Measurements from ENCODE around the gene OPTN. TPM values are rescaled to one million over a fixed set of nuclear protein-coding genes. Genes with fewer than 3 reads are reported as not detected.

OPTN gene
- total RNA-seq, 2 experiments from 2014 or later = 32.0 to 33.0 TPM

- ChIA-PET CTCF (no interaction called here), POLR2A (no interaction called here)
- H3K4me3 Mint-ChIP-seq = no peak overlapping the region
- no peak for ATAC-seq
- intact Hi-C loops (cut with micrococcal nuclease) = no loop called here
- no peaks in the 10 kb centered on the region for H3K4me1 Mint-ChIP-seq (ENCODE audit: low read depth)
- peaks cover 9% of the 10 kb centered on the region for H3K27me3 Mint-ChIP-seq
- no peak for TF ChIP-seq CTCF (IDR thresholded peaks at IDR 0.05)
- no peaks in the 10 kb centered on the region for H3K36me3 Mint-ChIP-seq (ENCODE audit: low read depth)
- no peak for DNase-seq
- no peak overlapping the region for H3K27ac Mint-ChIP-seq
- H3K9me3 Mint-ChIP-seq = no peaks in the 10 kb centered on the region
Observed at GRCh38 chr10:13068484-13068883, 31.5 kb upstream of the OPTN start.

DNA sequence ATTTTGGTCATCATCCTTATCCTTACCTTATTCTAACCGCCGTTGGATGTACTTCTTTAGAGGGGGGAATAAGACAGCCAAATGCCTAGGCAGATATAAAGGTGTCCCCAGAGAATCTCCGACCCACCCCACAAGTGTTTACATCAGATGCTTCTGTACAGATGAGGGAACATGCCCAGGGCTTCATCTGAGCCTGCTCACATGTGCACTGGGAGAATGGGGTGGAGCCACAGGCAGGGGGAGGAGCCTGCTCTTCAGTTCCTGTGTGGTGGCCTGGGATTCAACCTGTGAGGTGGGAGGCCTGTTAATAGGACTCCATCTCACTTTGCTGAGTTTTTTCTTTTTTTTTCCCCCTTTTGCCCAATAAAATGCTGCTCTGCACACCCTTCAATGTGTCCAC is 27.6 kb upstream of the OPTN start:
- H3K4me1 Mint-ChIP-seq (ENCODE audit: low read depth) = no peaks in the 10 kb centered on the region
- DNase-seq = peak; percentile 12
- CTCF ChIA-PET = no interaction called here
- H3K27me3 Mint-ChIP-seq = peaks cover 17% of the 10 kb centered on the region
- ATAC-seq = no peak
- no peak overlapping the region for H3K27ac Mint-ChIP-seq
- H3K36me3 Mint-ChIP-seq (ENCODE audit: low read depth) = no peaks in the 10 kb centered on the region
- intact Hi-C loops (cut with micrococcal nuclease) = loop anchor here (5.0 to 10.0 kb wide), 2 partner anchors 165 to 358 kb away; no protein-coding TSS in a partner anchor
- no peaks in the 10 kb centered on the region for H3K9me3 Mint-ChIP-seq
- no peak for TF ChIP-seq CTCF (IDR thresholded peaks at IDR 0.05)
- POLR2A ChIA-PET = no interaction called here
- no peak overlapping the region for H3K4me3 Mint-ChIP-seq

DNA sequence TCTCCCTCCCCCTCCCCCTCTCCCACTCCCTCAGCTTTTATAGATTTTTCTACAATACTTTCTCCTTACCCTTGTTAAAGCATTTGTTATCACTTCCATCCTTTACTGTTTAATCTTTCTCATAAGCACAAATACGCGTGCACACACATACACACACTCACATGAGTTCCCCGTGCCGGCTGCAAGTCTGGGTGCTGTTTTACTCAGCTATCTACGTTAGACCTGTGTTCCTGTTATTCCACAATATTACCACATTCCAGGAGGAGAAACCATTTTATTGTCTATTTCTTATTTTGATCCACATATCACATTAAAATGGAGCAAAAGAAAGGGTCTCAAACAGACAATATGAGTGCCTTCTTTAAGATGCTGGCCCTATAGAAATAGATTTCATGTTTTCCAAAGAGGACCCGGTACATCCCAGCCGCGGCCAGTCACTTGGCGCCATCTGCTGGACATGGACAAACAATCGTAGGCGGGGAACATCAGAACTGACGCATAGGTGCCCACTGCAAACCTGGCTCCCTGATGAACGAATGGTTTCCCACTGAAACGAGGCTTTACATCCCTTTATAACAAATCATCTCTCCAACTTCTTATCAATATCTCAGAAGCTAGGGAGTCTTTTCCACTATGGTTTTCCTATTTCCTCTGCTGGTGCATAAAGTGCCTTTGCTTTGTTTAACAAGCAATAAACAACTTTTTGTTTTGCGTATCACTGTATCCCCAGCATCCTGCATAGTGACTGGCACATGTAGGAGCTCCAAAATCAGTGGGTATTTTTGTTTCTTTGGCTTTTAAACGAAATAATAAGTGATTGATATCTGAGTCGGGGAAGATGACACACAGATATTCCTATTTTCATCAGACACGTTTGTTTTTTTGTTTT is 25.2 kb upstream of the OPTN start:
- H3K4me3 Mint-ChIP-seq = no peak overlapping the region
- peak; percentile 76 for DNase-seq
- CTCF ChIA-PET = interaction anchor here (0.6 to 2.8 kb wide), 14 partner anchors 8 to 860 kb away, joined by 3 to 17 read pairs (median 4); no protein-coding TSS in a partner anchor
- intact Hi-C loops (cut with micrococcal nuclease) = loop anchor here (5.0 to 10.0 kb wide), 2 partner anchors 168 to 360 kb away; no protein-coding TSS in a partner anchor
- peaks cover 12% of the 10 kb centered on the region for H3K27me3 Mint-ChIP-seq
- TF ChIP-seq CTCF (IDR thresholded peaks at IDR 0.05) = peak; percentile 83
- H3K27ac Mint-ChIP-seq = no peak overlapping the region
- H3K36me3 Mint-ChIP-seq (ENCODE audit: low read depth) = no peaks in the 10 kb centered on the region
- no peaks in the 10 kb centered on the region for H3K4me1 Mint-ChIP-seq (ENCODE audit: low read depth)
- peak; percentile 69 for ATAC-seq
- POLR2A ChIA-PET = no interaction called here
- peaks cover 12% of the 10 kb centered on the region for H3K9me3 Mint-ChIP-seq

DNA sequence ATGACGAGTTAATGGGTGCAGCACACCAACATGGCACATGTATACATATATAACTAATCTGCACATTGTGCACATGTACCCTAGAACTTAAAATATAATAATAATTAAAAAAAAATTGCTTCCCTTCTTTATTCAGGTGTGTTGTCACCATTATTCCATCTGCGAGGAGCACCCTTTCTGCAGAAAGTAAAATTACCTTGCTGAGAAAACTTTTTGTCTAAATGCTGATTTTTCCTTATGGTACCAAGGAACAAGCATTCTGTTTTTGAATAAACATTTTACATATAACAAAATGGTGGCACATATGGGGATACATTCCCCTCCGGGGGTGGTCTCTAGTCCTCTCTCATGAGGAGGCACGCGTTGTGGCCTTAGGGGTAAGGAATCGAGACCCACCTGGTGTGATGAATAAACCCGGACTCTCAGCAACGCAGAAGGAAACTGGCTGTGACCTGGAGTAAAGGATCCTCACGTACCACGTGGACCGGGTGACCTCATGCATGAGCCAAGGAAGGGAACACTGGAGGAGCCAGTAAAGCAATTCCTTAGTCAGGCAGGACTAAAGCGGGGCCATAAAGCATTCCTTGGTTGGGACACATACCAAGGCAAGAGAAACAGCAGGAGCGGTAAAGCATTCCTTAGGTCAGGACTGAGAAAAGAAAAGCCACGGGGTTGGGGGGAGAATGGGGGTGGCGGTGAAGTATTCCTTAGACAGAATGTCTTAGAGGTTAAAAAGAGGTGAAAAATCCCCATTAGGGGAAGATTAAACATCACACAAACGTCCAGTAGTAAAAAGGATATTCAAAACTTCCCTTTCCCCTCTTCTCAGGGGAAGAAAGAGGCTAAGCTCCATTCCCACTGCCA is 20.8 kb upstream of the OPTN start:
- POLR2A ChIA-PET = no interaction called here
- CTCF ChIA-PET = no interaction called here
- TF ChIP-seq CTCF (IDR thresholded peaks at IDR 0.05) = no peak
- H3K27ac Mint-ChIP-seq = no peak overlapping the region
- no peaks in the 10 kb centered on the region for H3K4me1 Mint-ChIP-seq (ENCODE audit: low read depth)
- no peak for DNase-seq
- ATAC-seq = no peak
- H3K4me3 Mint-ChIP-seq = no peak overlapping the region
- H3K27me3 Mint-ChIP-seq = peaks cover 11% of the 10 kb centered on the region
- intact Hi-C loops (cut with micrococcal nuclease) = loop anchor here (10.0 kb wide), 1 partner anchor 364 kb away; no protein-coding TSS in a partner anchor
- peaks cover 32% of the 10 kb centered on the region for H3K9me3 Mint-ChIP-seq
- peaks cover 3% of the 10 kb centered on the region for H3K36me3 Mint-ChIP-seq (ENCODE audit: low read depth)

DNA sequence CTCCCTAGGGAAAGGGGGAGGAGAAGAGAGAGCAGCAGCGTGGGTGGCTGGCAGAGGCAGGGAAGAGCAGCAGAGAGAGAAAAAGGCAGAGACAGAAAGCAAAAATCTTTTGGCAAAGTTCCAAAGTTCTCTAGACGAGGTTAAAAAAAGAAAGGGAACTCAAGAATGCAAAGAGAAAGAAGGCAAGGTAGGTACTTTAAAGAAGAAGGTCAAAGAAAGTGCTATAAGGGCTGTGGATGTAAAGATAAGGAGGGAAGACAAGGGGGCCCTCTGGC is 20.2 kb upstream of the OPTN start:
- Mint-ChIP-seq H3K36me3 (ENCODE audit: low read depth) (peaks cover 3% of the 10 kb centered on the region), H3K4me3 (no peak overlapping the region), H3K9me3 (peaks cover 37% of the 10 kb centered on the region), H3K27me3 (peaks cover 9% of the 10 kb centered on the region), H3K4me1 (ENCODE audit: low read depth) (no peaks in the 10 kb centered on the region), H3K27ac (no peak overlapping the region)
- TF ChIP-seq CTCF (IDR thresholded peaks at IDR 0.05) = no peak
- intact Hi-C loops (cut with micrococcal nuclease) = loop anchor here (10.0 kb wide), 1 partner anchor 365 kb away; no protein-coding TSS in a partner anchor
- ChIA-PET CTCF (no interaction called here), POLR2A (no interaction called here)
- no peak for DNase-seq
- no peak for ATAC-seq
